ENCODE data around the gene SHANK3.

SHANK3 gene

GRCh38 chr22:50714631-50715179 lies 42.1 kb downstream of the SHANK3 start:
- no peak for DNase-seq

- DNase-seq, result no peak
Measured at GRCh38 chr22:50715250-50715649, 42.6 kb downstream of the SHANK3 start.

- no peak for DNase-seq
Measured at GRCh38 chr22:50715776-50716175, 43.2 kb downstream of the SHANK3 start.

GRCh38 chr22:50716290-50717024 lies 43.8 kb downstream of the SHANK3 start:
- no peak for DNase-seq

- DNase-seq, result no peak
Measured at GRCh38 chr22:50717709-50718351, 45.2 kb downstream of the SHANK3 start.

- no peak for DNase-seq
Measured at GRCh38 chr22:50718352-50718709, 45.7 kb downstream of the SHANK3 start.

GRCh38 chr22:50719814-50720300 lies 47.2 kb downstream of the SHANK3 start:
- no peak for DNase-seq

- DNase-seq, result no peak
Measured at GRCh38 chr22:50720301-50721256, 48.0 kb downstream of the SHANK3 start.

GRCh38 chr22:50721257-50721844 lies 48.7 kb downstream of the SHANK3 start:
- no peak for DNase-seq

- DNase-seq, result no peak
Measured at GRCh38 chr22:50722048-50722701, 49.6 kb downstream of the SHANK3 start.
